Neural progenitor cell (in vitro differentiated cells): Measurements from ENCODE around the gene RRAS.
A peak's percentile ranks its signal among the peaks of the same experiment; 100 is the strongest.

Source experiments
- CTCF ChIP-seq: fragments of 200-600 bp; sonication (generic); IDR thresholded peaks from 2 replicates; pipeline ENCODE4 v1.5.1; 2017; ENCODE audit warnings: antibody characterized with exemption, mild to moderate bottlenecking
- EZH2 ChIP-seq: fragments of 200-600 bp; sonication (generic); IDR thresholded peaks from 2 replicates; pipeline ENCODE4 v1.6.1; 2017; ENCODE audit warnings: antibody characterized with exemption, mild to moderate bottlenecking, moderate library complexity
- EZH2phosphoT487 ChIP-seq: fragments of 200-600 bp; sonication (generic); IDR thresholded peaks from 2 replicates; pipeline ENCODE4 v1.6.1; 2017; ENCODE audit warnings: antibody characterized with exemption

DNA sequence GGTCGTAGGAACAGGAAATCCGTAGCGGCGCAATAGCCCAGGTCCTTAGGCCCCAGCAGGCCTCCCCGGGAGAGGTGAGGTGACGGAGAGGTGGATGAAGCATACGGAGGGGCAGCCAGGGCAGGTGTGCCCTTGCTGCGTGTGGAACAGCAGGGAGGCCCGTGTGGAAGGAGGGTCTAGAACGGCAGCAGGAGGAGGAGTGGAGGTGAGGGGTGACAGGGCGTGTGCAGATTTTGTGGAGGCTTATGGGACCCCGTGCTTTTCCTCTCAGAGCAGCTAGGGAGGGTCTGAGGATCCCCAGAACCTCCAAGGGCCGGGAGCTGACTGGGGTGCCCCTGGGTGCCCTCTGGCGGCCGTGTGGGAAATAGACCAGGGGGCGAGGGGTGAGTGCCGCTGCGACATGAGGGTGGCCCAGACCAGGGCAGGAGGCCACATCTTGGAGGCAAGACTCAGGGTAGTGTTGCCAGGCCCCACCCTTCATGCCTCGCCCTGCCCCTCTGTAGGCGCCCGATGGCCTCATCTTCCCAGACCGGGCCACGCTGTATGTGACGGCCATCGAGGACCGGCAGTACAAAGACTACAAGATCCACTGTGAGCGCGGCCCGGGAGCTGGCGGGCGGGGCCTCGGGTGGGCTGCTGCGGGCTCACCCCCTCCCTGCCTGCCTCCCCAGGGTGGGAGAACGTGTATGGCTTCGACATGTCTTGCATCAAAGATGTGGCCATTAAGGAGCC lies 44.5 kb upstream of the RRAS start:
- TF ChIP-seq CTCF = peak; percentile 48
- no peak for TF ChIP-seq EZH2phosphoT487
- TF ChIP-seq EZH2 = no peak
